Thyroid gland (tissue), 4 donors: ENCODE measurements around the gene SERPINB6. TPM values are rescaled to one million over a fixed set of nuclear protein-coding genes. Genes with fewer than 3 reads are reported as not detected.
"Not testable (repeated sequence)": the region's sequence is repeated elsewhere in the genome, so short reads cannot be mapped to it uniquely, and the experiment has no call there.

Source experiments
- DNase-seq, 2 donors: peaks; one replicate each; pipeline ENCODE4 v3.0.0-alpha.2; 2019
- H3K27ac ChIP-seq, 3 donors: fragments of 200-600 bp; sonication (generic); 1 replicate in 2 of 3; 2 replicates in 1 of 3; pipeline ENCODE4 v1.5.1; 2016 to 2019; ENCODE audit warnings: mild to moderate bottlenecking in 1 of 3, moderate library complexity in 1 of 3
- H3K27me3 ChIP-seq: fragments of 200-600 bp; sonication (generic); one replicate; pipeline ENCODE4 v1.5.1; 2019
- H3K36me3 ChIP-seq, 2 donors: fragments of 200-600 bp; sonication (generic); one replicate each; pipeline ENCODE4 v1.5.1; 2016 to 2019
- H3K4me1 ChIP-seq, 2 donors: fragments of 200-600 bp; sonication (generic); one replicate each; pipeline ENCODE4 v1.5.1; 2017 to 2019
- H3K4me3 ChIP-seq, 3 donors: fragments of 200-600 bp; sonication (generic); replicated peaks in 1 of 3; 1 replicate in 2 of 3; 2 replicates in 1 of 3; pipeline ENCODE4 v1.5.1; 2016; ENCODE audit warnings: mild to moderate bottlenecking in 1 of 3
- H3K9me3 ChIP-seq: fragments of 200-600 bp; sonication (generic); one replicate; pipeline ENCODE4 v1.5.1; 2017
- POLR2A ChIP-seq, 2 donors: fragments of 450-650 bp; IDR thresholded peaks; one replicate each; pipeline ENCODE4 v1.6.1; 2017; ENCODE audit warnings: antibody characterized with exemption in 2 of 2, mild to moderate bottlenecking in 2 of 2, moderate library complexity in 1 of 2
- WGBS, 2 donors: methylation state at CpG; one replicate each; pipeline ENCODE4 v1.1.5; 2017; 5-methylcytosine and 5-hydroxymethylcytosine counted together
- intact Hi-C: fragments of 100-400 bp; cut with DNase I; formaldehyde crosslinking; loops from one replicate; pipeline ENCODE4 v1.15.1; 2023
- total RNA-seq, 4 donors: library from RNA; depleted of rRNA; stranded (reverse); fragments of >200 nt; gene quantifications; one replicate each; pipeline ENCODE4 v1.2.3, GENCODE V29; 2016
- TF ChIP-seq, protein P1 (sequence below), 6 experiments: fragments of 200-600 bp in 3 of 6; fragments of 450-650 bp in 3 of 6; sonication (generic) in 3 of 6; IDR thresholded peaks; one replicate each; pipeline ENCODE4 v1.5.1; 2016 to 2019; ENCODE audit warnings: antibody characterized with exemption in 6 of 6, mild to moderate bottlenecking in 2 of 6, inconsistent platforms in 1 of 6, moderate library complexity in 1 of 6

Gene SERPINB6
- total RNA-seq, 4 donors from 2014 or later, result 151 to 210 (median 171) TPM

DNA sequence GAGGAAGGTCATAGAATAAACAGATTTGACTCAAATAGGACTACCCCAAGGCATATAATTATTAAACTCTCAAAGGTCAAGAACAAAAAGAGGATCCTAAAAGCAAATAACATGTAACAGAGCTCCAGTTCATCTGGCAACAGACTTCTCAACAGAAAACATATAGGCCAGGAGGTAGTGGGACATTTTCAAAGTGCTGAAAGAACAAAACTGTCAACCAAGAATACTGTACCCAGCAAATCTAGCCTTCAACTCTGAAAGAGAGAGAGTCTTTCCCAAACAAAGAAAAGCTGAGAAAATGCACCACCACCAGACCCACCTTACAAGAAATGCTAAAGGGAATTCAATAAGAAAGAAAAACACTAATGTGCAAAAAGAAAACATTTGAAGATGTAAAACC, 40.2 kb upstream of the SERPINB6 start:
- H3K4me1 ChIP-seq, result no peaks in the 10 kb centered on the region
- no peak overlapping the region for H3K4me3 ChIP-seq
- no peaks in the 10 kb centered on the region for H3K27me3 ChIP-seq
- no peak for TF ChIP-seq POLR2A (IDR thresholded peaks at IDR 0.05)
- TF ChIP-seq, protein P1, sequence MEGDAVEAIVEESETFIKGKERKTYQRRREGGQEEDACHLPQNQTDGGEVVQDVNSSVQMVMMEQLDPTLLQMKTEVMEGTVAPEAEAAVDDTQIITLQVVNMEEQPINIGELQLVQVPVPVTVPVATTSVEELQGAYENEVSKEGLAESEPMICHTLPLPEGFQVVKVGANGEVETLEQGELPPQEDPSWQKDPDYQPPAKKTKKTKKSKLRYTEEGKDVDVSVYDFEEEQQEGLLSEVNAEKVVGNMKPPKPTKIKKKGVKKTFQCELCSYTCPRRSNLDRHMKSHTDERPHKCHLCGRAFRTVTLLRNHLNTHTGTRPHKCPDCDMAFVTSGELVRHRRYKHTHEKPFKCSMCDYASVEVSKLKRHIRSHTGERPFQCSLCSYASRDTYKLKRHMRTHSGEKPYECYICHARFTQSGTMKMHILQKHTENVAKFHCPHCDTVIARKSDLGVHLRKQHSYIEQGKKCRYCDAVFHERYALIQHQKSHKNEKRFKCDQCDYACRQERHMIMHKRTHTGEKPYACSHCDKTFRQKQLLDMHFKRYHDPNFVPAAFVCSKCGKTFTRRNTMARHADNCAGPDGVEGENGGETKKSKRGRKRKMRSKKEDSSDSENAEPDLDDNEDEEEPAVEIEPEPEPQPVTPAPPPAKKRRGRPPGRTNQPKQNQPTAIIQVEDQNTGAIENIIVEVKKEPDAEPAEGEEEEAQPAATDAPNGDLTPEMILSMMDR (IDR thresholded peaks at IDR 0.05), result no peak
- no peaks in the 10 kb centered on the region for H3K9me3 ChIP-seq
- H3K27ac ChIP-seq, result no peak overlapping the region
- intact Hi-C loops, result no loop called here
- DNase-seq, result no peak
- H3K36me3 ChIP-seq, result peaks cover 16 to 24% of the 10 kb centered on the region in 2 donors

DNA sequence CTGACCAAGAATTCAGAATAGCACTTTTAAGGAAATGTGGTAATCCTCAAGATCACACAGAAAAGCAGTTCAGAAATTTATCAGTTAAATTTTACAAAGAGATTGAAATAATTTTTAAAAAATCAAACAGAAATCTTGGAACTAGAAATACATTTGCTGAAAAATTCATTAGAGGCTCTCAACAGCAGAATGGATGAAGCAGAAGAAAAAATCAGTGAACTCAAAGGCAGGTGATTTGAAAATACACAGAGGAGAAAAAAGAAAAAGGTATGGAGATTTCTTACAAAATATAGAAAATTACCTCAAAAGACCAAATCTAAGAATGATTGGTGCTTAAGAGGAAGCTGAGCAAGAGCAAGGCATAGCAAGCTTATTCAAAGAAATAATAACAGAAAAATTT, 39.8 kb upstream of the SERPINB6 start:
- H3K9me3 ChIP-seq, result no peaks in the 10 kb centered on the region
- DNase-seq, result no peak
- peaks cover 20 to 24% of the 10 kb centered on the region in 2 donors for H3K36me3 ChIP-seq
- H3K4me3 ChIP-seq, result no peak overlapping the region
- H3K27ac ChIP-seq, result no peak overlapping the region
- H3K4me1 ChIP-seq, result no peaks in the 10 kb centered on the region
- no peaks in the 10 kb centered on the region for H3K27me3 ChIP-seq
- intact Hi-C loops, result no loop called here
- no peak for TF ChIP-seq POLR2A (IDR thresholded peaks at IDR 0.05)
- TF ChIP-seq, protein P1 (IDR thresholded peaks at IDR 0.05), result no peak

DNA sequence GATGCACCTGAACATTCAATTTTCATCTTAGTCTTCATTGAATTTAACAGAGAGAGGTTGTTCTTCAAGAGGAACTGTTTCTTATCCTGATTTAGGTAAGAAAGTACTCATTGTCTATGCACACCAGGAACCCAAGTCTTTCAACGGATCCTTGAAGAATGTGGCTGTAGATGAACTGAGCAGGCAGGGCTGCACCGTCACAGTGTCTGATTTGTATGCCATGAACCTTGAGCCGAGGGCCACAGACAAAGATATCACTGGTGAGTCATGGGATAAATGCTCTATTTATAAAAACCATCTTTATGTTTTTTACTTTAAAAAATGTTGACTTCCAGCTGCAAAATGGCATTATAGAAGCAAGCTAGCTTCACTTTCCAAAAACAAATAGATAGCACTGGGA, 38.6 kb upstream of the SERPINB6 start:
- H3K4me1 ChIP-seq, result no peaks in the 10 kb centered on the region
- H3K9me3 ChIP-seq, result no peaks in the 10 kb centered on the region
- no peak overlapping the region for H3K27ac ChIP-seq
- H3K27me3 ChIP-seq, result no peaks in the 10 kb centered on the region
- TF ChIP-seq POLR2A (IDR thresholded peaks at IDR 0.05), result no peak
- TF ChIP-seq, protein P1 (IDR thresholded peaks at IDR 0.05), result no peak
- peaks cover 17 to 20% of the 10 kb centered on the region in 2 donors for H3K36me3 ChIP-seq
- intact Hi-C loops, result no loop called here
- no peak overlapping the region for H3K4me3 ChIP-seq
- WGBS, 2 donors, result 80 to 91% methylated on average over 3 of the region's 3 CpGs
- no peak for DNase-seq

DNA sequence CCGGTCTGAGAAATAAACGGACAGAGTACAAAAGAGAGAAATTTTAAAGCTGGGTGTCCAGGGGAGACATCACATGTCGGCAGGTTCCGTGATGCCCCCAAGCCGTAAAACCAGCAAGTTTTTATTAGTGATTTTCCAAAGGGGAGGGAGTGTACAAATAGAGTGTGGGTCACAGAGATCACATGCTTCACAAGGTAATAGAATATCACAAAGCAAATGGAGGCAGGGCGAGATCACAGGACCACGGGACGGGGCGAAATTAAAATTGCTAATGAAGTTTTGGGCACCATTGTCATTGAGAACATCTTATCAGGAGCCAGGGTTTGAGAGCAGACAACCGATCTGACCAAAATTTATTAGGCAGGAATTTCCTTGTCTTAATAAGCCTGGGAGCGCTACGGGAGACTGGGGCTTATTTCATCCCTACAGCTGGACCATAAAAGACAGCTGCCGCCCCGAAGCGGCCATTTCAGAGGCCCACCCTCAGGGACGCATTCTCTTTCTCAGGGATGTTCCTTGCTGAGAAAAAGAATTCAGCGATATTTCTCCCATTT, 37.4 kb upstream of the SERPINB6 start:
- peaks cover 10 to 20% of the 10 kb centered on the region in 2 donors for H3K36me3 ChIP-seq
- not testable (repeated sequence) for H3K9me3 ChIP-seq

DNA sequence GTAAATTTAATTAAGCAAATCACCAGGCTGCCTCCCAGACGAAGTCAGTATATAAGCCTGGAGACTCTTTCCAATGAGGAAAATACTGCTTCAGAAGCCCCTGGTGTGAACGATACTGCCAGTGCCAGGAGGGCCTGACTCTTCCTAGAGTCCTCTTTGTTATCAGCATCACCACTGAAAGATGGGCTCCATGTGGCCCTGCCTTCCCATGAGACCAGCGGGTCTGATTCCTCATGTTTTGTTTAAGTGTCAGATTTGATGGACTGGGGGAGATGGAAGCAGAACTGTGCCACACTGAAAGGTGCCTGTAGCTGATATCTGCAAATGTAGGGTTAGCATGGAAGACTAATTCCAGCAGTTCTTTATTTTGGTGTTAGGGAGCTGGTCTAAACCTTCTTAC, 36.2 kb upstream of the SERPINB6 start:
- intact Hi-C loops, result no loop called here
- H3K36me3 ChIP-seq, result peaks cover 10 to 20% of the 10 kb centered on the region in 2 donors
- H3K4me1 ChIP-seq, result no peaks in the 10 kb centered on the region
- H3K27ac ChIP-seq, result no peak overlapping the region
- DNase-seq, result no peak
- 93 to 94% methylated on average over 3 of the region's 3 CpGs for WGBS, 2 donors
- TF ChIP-seq, protein P1 (IDR thresholded peaks at IDR 0.05), result no peak
- TF ChIP-seq POLR2A (IDR thresholded peaks at IDR 0.05), result no peak
- H3K4me3 ChIP-seq, result no peak overlapping the region
- H3K27me3 ChIP-seq, result no peaks in the 10 kb centered on the region
- no peaks in the 10 kb centered on the region for H3K9me3 ChIP-seq

More for the DNA sequence above, 37.4 kb upstream of the SERPINB6 start:
- intact Hi-C loops, H3K4me1 ChIP-seq, H3K27me3 ChIP-seq, H3K27ac ChIP-seq, DNase-seq, H3K4me3 ChIP-seq: not testable (repeated sequence)
- WGBS, 2 donors, result 96 to 98% methylated on average over 17 of the region's 17 CpGs

DNA sequence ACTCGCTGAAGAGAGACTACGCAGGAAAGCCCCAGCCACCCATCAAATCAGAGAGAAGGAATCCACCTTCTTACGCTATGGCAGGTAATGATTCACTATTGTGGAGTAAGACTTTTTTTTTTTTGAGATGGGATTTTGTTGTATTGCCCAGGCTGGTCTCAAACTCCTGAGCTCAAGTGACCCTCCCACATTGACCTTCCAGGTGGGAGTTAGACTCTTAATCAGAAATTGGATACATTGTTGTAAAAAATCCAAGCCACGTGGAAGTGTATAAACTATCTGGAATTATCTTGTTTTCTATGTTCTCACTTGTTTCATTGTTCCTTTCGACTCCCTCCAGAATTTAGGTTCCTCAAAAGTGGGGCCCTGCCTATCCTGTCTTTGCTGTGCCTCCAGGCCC, 35.1 kb upstream of the SERPINB6 start:
- no peak for TF ChIP-seq POLR2A (IDR thresholded peaks at IDR 0.05)
- TF ChIP-seq, protein P1 (IDR thresholded peaks at IDR 0.05), result no peak
- no peak for DNase-seq
- no peaks in the 10 kb centered on the region for H3K9me3 ChIP-seq
- intact Hi-C loops, result no loop called here
- H3K36me3 ChIP-seq, result peaks cover 10 to 20% of the 10 kb centered on the region in 2 donors
- H3K4me3 ChIP-seq, result no peak overlapping the region
- no peak overlapping the region for H3K27ac ChIP-seq
- H3K4me1 ChIP-seq, result no peaks in the 10 kb centered on the region
- H3K27me3 ChIP-seq, result no peaks in the 10 kb centered on the region
- 94 to 98% methylated on average over 5 of the region's 5 CpGs for WGBS, 2 donors
